Neural cell (in vitro differentiated cells): ENCODE results near the gene TMEM237.

Experiments
- CTCF ChIP-seq: fragments of 450-650 bp; IDR thresholded peaks from 2 replicates; pipeline ENCODE4 v1.5.1; 2014; ENCODE audit warnings: antibody characterized with exemption, mild to moderate bottlenecking, moderate library complexity; ENCODE audit not compliant: poor library complexity, severe bottlenecking
- EZH2 ChIP-seq: fragments of 200-600, 300-800 bp; shearing (Covaris generic), sonication (generic); IDR thresholded peaks from 2 replicates; pipeline ENCODE4 v1.6.1; 2014; ENCODE audit warnings: antibody characterized with exemption, low read length, borderline replicate concordance, mild to moderate bottlenecking; ENCODE audit not compliant: insufficient read depth, poor library complexity, severe bottlenecking
- RAD21 ChIP-seq: fragments of 450-650 bp; conservative IDR thresholded peaks from 2 replicates; pipeline ENCODE4 v1.6.1; 2014; ENCODE audit warnings: antibody characterized with exemption, mild to moderate bottlenecking, moderate library complexity
- TAF1 ChIP-seq: IDR thresholded peaks from 2 replicates; pipeline ENCODE4 v1.6.1; 2012; ENCODE audit warnings: low read depth

- TF ChIP-seq RAD21, result no peak
- TF ChIP-seq EZH2, result no peak
- no peak for TF ChIP-seq TAF1
- no peak for TF ChIP-seq CTCF
Observed at GRCh38 chr2:201633661-201634249, 9.5 kb downstream of the TMEM237 start.
